ENCODE data around the gene GARIN5B.

DNA sequence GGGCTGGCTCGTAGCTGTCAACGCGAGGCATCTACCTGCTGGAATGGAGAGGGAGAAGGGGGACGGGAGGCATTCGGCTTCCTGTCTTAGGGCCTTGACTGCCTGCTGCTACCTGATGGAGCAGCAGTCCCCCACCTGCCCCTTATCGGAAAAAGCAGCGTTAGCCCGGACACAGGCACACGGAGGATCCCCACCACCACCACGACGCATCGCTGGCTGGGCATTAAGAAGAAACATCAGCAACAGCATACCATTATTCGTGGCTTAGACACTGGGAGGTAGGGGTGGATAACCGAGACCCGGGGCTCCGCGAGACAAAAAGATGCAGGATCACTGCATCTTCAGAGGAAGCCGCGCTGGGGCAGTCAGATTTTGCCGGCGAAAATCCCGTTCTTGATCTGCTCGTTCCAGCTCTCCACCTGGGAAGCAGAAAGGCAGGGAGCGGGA lies 9.7 kb downstream of the GARIN5B start:
- TF ChIP-seq EZH2 (IDR thresholded peaks at IDR 0.05; ENCODE audit: insufficient read depth, poor library complexity, severe bottlenecking) (peak; percentile 73), EZH2phosphoT487 (IDR thresholded peaks at IDR 0.05; ENCODE audit: insufficient read depth, low read depth) (no peak)
